Stimulated activated CD8-positive, alpha-beta memory T cell treated with anti-CD3 and anti-CD28 coated beads, Interleukin-15, amount 100 ng/mL, for 1 hour (primary cell): ENCODE measurements around the gene ARID1B.

Source experiments
- DNase-seq: peaks from one replicate; pipeline ENCODE4 v3.0.0-alpha.2; 2020; ENCODE audit warnings: low read depth

Gene ARID1B

GRCh38 chr6:157076451-157076822, 299.3 kb downstream of the ARID1B start:
- DNase-seq: no peak

DNA sequence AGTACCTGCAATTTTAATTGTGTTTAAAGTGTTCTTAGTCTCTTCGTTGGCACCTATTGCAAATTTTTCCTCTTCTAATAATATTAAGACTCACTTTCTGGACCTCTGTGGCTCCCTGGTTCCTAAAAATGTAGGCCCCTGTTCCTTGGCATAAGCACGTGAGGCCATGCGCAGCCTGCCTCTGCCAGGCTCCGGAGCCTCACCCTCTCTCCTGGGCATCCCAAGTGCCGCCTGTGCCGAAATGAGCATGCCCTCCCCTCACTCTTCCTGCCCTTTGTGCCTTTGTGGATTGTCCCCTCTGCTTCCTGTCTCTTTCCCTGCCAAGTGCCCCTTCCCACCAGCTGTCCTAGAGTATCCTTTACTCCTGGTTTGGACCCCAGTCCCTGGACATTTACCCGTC, 300.1 kb downstream of the ARID1B start:
- no peak for DNase-seq

DNA sequence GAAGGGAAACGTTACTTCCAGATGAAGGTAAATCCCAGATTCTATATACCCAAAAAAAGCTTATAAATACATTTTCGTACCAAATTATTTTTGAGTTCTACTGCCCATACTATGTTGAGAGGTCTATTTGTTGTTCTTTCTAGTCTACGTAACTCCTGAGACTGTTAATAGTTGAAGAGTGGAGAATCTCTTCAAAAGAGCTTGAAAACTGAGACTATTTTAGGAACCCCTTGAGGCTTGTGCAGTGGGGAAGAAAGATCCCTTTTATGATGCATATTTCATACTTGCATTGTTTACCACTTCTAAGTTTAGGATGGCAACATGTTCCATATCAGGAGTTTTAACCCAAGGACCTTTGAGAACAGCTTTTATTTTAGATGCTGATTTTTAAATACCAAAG, 301.1 kb downstream of the ARID1B start:
- no peak for DNase-seq

- no peak for DNase-seq
Observed at GRCh38 chr6:157079277-157079676, 302.1 kb downstream of the ARID1B start.

DNA sequence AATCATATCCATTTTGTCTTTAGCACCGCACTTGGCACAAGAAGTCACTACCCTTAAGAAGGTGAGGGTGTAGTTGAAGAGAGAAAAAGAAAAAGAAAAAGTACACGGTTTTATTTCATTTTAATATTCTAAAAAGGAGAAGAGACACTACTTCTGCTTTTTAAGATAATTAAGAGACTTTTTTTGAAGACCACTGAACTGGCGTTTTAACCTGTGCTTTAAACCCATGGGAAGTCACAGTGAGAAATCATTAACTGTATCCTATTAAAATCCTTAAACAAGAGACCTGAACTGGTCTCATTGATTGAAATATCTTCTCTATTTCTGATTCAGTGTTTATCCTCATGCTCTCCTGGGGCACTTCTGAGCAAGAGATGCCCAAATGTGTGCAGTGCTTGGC, 302.6 kb downstream of the ARID1B start:
- DNase-seq: no peak

DNA sequence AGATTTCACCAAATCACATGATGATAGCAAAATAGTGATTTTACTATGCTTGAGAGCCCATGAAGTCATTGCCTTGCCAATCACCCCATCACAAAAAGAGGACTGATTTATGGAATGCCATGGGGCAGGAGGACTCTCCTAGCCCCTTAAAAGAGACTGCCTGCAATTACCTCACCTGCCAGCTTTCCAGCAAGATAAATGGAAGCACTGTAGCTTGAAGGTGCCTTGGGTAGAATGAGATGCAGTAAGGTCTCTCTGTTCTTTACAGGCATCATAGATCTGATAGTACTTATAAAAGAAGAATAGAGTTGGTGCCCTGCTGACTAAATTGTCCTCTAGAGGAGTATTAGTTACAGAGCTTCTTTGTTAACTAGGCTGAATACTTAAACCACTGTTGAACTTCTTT, 303.8 kb downstream of the ARID1B start:
- no peak for DNase-seq

DNA sequence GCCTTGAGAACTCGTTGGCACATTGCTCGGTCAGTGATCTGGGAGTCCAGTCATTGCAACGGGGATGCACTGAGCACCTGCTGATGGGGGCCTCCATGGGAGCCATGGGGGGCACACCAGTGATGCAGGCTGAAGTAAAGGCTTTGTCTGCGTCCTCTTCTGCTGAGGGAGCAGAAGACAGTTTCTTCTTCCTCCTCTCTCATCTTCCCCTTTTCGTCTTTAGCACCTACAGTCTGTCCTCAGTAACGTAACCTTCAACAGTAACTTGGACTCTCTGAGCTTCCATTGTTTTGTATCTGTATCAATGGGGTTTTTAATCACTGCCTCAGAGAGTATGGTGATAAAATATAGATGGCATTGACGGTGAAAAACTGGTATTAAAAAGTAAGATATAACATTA, 306.2 kb downstream of the ARID1B start:
- DNase-seq: no peak

DNA sequence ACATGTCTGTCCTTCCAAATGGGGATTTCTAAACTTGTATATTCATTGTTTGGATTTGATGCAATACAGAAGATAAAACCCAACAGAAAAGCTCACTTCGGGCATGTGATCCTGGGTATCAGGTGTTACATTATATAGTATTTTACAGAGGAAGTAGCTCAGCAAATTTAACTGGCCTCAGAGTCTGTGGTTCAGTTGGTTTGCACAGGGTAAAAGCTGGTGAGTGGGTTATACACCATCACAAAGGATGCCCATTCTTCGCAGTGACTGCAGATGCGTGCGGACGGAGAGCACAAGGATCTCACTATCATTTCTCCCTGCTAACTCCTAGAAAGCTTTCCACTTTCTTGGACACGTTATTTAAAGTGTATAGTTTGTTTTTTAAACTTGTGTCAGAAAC, 309.5 kb downstream of the ARID1B start:
- DNase-seq: no peak

GRCh38 chr6:157087974-157088373, 310.8 kb downstream of the ARID1B start:
- no peak for DNase-seq

DNA sequence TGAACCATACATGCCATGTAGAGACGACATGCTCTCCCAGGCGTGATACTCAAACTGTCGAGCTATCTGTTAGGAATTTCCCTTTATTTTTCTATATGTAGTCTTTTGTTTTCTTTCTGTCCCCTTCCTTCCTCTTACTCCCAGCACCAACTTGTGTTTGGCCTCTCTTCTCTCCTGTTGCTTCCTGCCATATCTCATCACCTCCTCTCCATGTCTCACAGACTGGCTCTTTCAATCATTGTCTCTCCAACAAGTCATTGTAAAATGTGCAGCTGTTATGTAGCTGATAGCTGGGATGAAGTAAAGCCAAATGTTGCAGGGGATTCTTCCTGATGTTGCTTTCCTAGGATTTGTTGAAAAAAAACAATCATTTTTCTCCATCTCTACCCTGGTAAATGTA, 311.7 kb downstream of the ARID1B start:
- DNase-seq: no peak

DNA sequence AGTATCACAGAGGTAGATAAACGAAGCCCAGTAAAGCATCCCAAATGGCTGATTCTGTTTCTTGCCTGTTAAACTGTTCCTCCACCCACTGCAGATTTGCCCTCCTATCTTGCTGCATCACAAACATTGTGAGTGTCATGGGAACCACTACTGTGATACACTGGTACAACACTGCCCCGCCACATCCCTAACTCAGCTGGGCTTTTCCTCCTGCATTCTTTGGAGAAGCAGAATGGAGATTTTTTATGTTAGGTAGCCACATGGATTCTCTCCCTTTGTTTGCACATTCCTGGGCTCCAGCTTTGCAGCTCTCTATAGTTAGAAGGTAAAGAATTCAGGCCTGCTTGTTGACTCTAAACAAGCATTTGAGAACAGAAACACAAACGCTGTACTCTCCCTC, 312.1 kb downstream of the ARID1B start:
- no peak for DNase-seq

GRCh38 chr6:157089851-157090250, 312.7 kb downstream of the ARID1B start:
- DNase-seq: no peak

DNA sequence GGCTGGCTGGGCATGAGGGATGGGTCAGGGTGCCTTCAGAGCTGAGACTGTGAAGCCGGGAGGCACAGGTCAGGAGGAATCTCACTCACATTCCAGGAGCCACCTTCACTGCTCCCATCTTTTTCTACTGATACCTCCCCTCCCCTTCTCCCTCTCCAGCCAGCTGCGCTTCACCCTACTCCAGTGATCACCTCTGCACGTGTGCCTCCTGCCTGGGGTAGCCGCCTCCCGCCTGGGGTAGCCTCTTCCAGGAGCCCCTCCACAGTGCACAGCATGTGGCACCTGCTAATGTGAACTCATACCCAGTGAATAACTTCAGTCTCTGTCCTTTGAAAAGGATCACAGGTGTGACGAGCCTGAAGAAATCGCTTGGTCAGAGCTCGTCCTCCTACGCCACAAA, 313.6 kb downstream of the ARID1B start:
- no peak for DNase-seq

DNA sequence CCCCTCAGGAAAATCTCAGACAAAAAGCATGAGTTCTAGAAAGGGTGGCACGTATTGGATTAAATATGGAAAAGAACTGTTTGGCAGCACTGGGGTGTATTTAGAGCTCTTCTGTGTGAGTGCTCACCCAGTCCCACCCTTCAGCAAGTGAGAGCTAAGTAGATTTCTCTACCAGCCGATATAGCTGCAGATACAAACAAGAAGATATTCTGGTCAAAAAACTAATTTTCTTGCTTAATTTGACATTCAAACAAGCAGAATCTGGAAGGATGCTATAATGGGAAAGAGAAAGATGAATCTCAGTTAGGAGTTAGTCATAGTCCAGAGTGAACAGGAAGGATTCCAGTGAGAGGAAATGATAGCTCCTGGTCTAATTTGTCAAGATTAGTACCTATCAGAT, 314.1 kb downstream of the ARID1B start:
- no peak for DNase-seq

GRCh38 chr6:157091856-157092460, 314.8 kb downstream of the ARID1B start:
- no peak for DNase-seq

- DNase-seq: no peak
Observed at GRCh38 chr6:157092736-157093135, 315.6 kb downstream of the ARID1B start.

DNA sequence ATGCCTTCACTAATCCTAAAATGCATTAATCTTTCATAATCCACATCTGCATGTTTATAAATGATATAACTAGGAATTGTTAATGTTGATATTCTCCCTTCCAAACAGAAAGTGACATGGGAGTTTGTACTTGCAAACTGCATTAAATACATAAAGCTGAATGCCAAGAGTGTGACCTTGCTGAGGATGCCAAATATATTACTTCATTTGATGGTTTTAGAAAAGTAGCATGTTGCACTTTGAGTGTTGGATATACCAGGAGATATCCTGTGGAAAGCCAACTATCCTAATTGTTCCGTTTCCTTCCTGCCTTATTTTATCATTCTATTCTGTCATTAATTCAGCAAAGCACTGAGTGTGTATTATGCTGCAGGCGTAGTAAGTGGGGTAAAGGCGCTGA, 316.4 kb downstream of the ARID1B start:
- no peak for DNase-seq

DNA sequence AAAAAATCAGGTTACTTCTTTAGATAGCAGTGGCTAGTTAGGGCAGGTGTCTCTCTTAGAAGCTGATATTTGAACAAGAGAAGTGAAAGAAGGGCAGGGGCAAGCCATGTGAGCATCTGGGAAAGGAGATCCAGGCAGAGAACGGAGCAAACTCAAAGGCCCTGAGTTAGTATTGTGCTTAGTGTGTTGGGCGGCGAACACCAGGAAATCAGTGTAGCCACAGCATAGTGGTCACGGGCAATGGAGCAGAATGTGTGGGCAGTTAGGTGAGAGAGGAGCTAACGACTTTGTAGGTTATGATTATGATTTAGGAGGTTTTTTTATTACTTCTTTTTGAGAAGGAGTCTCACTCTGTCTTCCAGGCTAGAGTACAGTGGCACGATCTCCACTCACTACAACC, 316.9 kb downstream of the ARID1B start:
- DNase-seq: no peak

GRCh38 chr6:157095084-157095483, 317.9 kb downstream of the ARID1B start:
- DNase-seq: no peak

- no peak for DNase-seq
Observed at GRCh38 chr6:157095569-157095968, 318.4 kb downstream of the ARID1B start.

DNA sequence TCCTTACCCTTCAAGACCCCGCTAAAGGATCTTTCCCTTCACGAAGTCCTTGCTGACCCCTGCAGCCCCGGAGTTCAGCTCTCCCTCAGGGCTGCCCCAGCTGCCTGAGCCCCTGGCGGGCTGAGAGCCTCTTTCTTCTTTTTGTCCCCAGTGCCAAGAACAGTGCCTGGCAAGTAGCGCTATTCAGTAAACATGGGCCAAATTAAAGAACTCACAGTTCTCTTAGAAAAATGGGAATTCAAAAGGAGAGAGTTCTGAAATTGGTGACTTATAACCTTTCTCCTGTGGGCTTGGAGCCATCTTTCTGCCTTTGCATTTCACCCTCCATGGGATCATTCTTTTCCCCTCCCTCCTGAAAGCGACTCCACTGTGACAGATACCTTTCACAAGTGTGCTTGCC, 318.9 kb downstream of the ARID1B start:
- no peak for DNase-seq

GRCh38 chr6:157096522-157096921, 319.3 kb downstream of the ARID1B start:
- DNase-seq: no peak

- DNase-seq: no peak
Observed at GRCh38 chr6:157097255-157097955, 320.2 kb downstream of the ARID1B start.

GRCh38 chr6:157098999-157099398, 321.8 kb downstream of the ARID1B start:
- DNase-seq: no peak
